ENCODE measurements around the gene CCM2. TPM values are rescaled to one million over a fixed set of nuclear protein-coding genes. Genes with fewer than 3 reads are reported as not detected.

The CCM2 gene
- total and polyA plus RNA-seq, 2 of the 8 experiments (the other 6 are each of a cell fraction or from before 2014, with no cell fraction given) = 31.6 to 41.2 TPM

DNA sequence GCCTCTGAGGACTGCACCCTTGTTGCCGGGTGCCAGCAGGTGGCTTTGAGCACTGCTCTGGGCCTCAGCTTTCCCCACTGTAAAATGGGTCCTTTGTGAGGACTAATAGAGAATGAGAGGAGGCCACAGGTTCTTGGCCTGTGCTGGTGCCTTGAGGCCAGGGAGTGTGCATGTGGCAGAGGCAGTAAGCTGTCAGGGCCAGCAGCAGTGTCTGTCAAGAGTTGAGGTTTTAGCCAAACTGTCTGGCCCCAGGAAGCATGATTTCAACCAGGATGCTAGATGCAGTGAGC, 75.3 kb downstream of the CCM2 start (continued):
- TF ChIP-seq JUND (IDR thresholded peaks at IDR 0.05; ENCODE audit: low read length) (no peak), NANOG (IDR thresholded peaks at IDR 0.05; ENCODE audit: insufficient read depth, low read depth, low read length, poor library complexity, severe bottlenecking) (no peak), GTF2F1 (IDR thresholded peaks at IDR 0.05; ENCODE audit: borderline replicate concordance, low read depth, low read length) (no peak), KDM5A (IDR thresholded peaks at IDR 0.05; ENCODE audit: low read length) (no peak), RNF2 (IDR thresholded peaks at IDR 0.05; ENCODE audit: borderline replicate concordance, low read depth, low read length, missing control alignments, poor library complexity, severe bottlenecking) (no peak)
- TF ChIP-seq, protein P1, sequence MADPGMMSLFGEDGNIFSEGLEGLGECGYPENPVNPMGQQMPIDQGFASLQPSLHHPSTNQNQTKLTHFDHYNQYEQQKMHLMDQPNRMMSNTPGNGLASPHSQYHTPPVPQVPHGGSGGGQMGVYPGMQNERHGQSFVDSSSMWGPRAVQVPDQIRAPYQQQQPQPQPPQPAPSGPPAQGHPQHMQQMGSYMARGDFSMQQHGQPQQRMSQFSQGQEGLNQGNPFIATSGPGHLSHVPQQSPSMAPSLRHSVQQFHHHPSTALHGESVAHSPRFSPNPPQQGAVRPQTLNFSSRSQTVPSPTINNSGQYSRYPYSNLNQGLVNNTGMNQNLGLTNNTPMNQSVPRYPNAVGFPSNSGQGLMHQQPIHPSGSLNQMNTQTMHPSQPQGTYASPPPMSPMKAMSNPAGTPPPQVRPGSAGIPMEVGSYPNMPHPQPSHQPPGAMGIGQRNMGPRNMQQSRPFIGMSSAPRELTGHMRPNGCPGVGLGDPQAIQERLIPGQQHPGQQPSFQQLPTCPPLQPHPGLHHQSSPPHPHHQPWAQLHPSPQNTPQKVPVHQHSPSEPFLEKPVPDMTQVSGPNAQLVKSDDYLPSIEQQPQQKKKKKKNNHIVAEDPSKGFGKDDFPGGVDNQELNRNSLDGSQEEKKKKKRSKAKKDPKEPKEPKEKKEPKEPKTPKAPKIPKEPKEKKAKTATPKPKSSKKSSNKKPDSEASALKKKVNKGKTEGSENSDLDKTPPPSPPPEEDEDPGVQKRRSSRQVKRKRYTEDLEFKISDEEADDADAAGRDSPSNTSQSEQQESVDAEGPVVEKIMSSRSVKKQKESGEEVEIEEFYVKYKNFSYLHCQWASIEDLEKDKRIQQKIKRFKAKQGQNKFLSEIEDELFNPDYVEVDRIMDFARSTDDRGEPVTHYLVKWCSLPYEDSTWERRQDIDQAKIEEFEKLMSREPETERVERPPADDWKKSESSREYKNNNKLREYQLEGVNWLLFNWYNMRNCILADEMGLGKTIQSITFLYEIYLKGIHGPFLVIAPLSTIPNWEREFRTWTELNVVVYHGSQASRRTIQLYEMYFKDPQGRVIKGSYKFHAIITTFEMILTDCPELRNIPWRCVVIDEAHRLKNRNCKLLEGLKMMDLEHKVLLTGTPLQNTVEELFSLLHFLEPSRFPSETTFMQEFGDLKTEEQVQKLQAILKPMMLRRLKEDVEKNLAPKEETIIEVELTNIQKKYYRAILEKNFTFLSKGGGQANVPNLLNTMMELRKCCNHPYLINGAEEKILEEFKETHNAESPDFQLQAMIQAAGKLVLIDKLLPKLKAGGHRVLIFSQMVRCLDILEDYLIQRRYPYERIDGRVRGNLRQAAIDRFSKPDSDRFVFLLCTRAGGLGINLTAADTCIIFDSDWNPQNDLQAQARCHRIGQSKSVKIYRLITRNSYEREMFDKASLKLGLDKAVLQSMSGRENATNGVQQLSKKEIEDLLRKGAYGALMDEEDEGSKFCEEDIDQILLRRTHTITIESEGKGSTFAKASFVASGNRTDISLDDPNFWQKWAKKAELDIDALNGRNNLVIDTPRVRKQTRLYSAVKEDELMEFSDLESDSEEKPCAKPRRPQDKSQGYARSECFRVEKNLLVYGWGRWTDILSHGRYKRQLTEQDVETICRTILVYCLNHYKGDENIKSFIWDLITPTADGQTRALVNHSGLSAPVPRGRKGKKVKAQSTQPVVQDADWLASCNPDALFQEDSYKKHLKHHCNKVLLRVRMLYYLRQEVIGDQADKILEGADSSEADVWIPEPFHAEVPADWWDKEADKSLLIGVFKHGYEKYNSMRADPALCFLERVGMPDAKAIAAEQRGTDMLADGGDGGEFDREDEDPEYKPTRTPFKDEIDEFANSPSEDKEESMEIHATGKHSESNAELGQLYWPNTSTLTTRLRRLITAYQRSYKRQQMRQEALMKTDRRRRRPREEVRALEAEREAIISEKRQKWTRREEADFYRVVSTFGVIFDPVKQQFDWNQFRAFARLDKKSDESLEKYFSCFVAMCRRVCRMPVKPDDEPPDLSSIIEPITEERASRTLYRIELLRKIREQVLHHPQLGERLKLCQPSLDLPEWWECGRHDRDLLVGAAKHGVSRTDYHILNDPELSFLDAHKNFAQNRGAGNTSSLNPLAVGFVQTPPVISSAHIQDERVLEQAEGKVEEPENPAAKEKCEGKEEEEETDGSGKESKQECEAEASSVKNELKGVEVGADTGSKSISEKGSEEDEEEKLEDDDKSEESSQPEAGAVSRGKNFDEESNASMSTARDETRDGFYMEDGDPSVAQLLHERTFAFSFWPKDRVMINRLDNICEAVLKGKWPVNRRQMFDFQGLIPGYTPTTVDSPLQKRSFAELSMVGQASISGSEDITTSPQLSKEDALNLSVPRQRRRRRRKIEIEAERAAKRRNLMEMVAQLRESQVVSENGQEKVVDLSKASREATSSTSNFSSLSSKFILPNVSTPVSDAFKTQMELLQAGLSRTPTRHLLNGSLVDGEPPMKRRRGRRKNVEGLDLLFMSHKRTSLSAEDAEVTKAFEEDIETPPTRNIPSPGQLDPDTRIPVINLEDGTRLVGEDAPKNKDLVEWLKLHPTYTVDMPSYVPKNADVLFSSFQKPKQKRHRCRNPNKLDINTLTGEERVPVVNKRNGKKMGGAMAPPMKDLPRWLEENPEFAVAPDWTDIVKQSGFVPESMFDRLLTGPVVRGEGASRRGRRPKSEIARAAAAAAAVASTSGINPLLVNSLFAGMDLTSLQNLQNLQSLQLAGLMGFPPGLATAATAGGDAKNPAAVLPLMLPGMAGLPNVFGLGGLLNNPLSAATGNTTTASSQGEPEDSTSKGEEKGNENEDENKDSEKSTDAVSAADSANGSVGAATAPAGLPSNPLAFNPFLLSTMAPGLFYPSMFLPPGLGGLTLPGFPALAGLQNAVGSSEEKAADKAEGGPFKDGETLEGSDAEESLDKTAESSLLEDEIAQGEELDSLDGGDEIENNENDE (IDR thresholded peaks at IDR 0.05; ENCODE audit: insufficient replicate concordance, low read length) = no peak

All from H1 (cell line).